Measurements from ENCODE around the gene SND1.
A peak's percentile ranks its signal among the peaks of the same experiment; 100 is the strongest.

Gene SND1

GRCh38 chr7:127844707-127845331 is 192.8 kb downstream of the SND1 start:
- H3K9me3 Mint-ChIP-seq, result no peaks in the 10 kb centered on the region
- DNase-seq (ENCODE audit: low spot score in 2 of 2), result no peak

GRCh38 chr7:127845522-127846214 is 193.7 kb downstream of the SND1 start:
- Mint-ChIP-seq H3K36me3 (peaks cover 76% of the 10 kb centered on the region), H3K4me1 (peaks cover 18% of the 10 kb centered on the region), H3K4me3 (no peak overlapping the region), H3K27ac (no peak overlapping the region), H3K9me3 (no peaks in the 10 kb centered on the region)
- ATAC-seq (no peak), DNase-seq (ENCODE audit: low spot score in 2 of 2) (no peak)

More at GRCh38 chr7:127844707-127845331, 192.8 kb downstream of the SND1 start:
- Mint-ChIP-seq H3K27ac (no peak overlapping the region), H3K4me3 (no peak overlapping the region), H3K36me3 (peaks cover 72% of the 10 kb centered on the region), H3K4me1 (peaks cover 9% of the 10 kb centered on the region)
- ATAC-seq, result no peak

- no peak overlapping the region for H3K4me3 Mint-ChIP-seq
- ATAC-seq, result no peak
- peaks cover 76% of the 10 kb centered on the region for H3K36me3 Mint-ChIP-seq
- no peaks in the 10 kb centered on the region for H3K9me3 Mint-ChIP-seq
- H3K27ac Mint-ChIP-seq, result no peak overlapping the region
- no peak for DNase-seq (ENCODE audit: low spot score in 2 of 2)
- H3K4me1 Mint-ChIP-seq, result peaks cover 27% of the 10 kb centered on the region
Measured at GRCh38 chr7:127847641-127848040, 195.6 kb downstream of the SND1 start.

- ATAC-seq (no peak), DNase-seq (ENCODE audit: low spot score in 2 of 2) (no peak)
- H3K27ac Mint-ChIP-seq, result peak overlapping the region; percentile 17
- H3K36me3 Mint-ChIP-seq, result peaks cover 76% of the 10 kb centered on the region
- no peaks in the 10 kb centered on the region for H3K9me3 Mint-ChIP-seq
- peaks cover 31% of the 10 kb centered on the region for H3K4me1 Mint-ChIP-seq
- no peak overlapping the region for H3K4me3 Mint-ChIP-seq
Measured at GRCh38 chr7:127848241-127848640, 196.2 kb downstream of the SND1 start.

GRCh38 chr7:127850195-127850594 is 198.2 kb downstream of the SND1 start:
- ATAC-seq, result peak; percentile 97
- Mint-ChIP-seq H3K4me3 (peak overlapping the region; percentile 15), H3K9me3 (no peaks in the 10 kb centered on the region), H3K4me1 (peaks cover 33% of the 10 kb centered on the region), H3K36me3 (peaks cover 58% of the 10 kb centered on the region), H3K27ac (peak overlapping the region; percentile 76)
- no peak for DNase-seq (ENCODE audit: low spot score in 2 of 2)

GRCh38 chr7:127854383-127854782 is 202.4 kb downstream of the SND1 start:
- Mint-ChIP-seq H3K36me3 (peaks cover 45% of the 10 kb centered on the region), H3K9me3 (no peaks in the 10 kb centered on the region), H3K27ac (no peak overlapping the region), H3K4me1 (peaks cover 65% of the 10 kb centered on the region), H3K4me3 (no peak overlapping the region)
- no peak for DNase-seq (ENCODE audit: low spot score in 2 of 2)
- ATAC-seq, result no peak

- peaks cover 55% of the 10 kb centered on the region for H3K4me1 Mint-ChIP-seq
- H3K36me3 Mint-ChIP-seq, result peaks cover 37% of the 10 kb centered on the region
- H3K9me3 Mint-ChIP-seq, result no peaks in the 10 kb centered on the region
- no peak overlapping the region for H3K27ac Mint-ChIP-seq
- H3K4me3 Mint-ChIP-seq, result no peak overlapping the region
- DNase-seq (ENCODE audit: low spot score in 2 of 2), result no peak
- no peak for ATAC-seq
Measured at GRCh38 chr7:127857464-127857841, 205.5 kb downstream of the SND1 start.

- no peaks in the 10 kb centered on the region for H3K9me3 Mint-ChIP-seq
- ATAC-seq (no peak), DNase-seq (ENCODE audit: low spot score in 2 of 2) (no peak)
- peaks cover 49% of the 10 kb centered on the region for H3K4me1 Mint-ChIP-seq
- peaks cover 28% of the 10 kb centered on the region for H3K36me3 Mint-ChIP-seq
- H3K4me3 Mint-ChIP-seq, result no peak overlapping the region
- H3K27ac Mint-ChIP-seq, result no peak overlapping the region
Measured at GRCh38 chr7:127858091-127858914, 206.3 kb downstream of the SND1 start.

GRCh38 chr7:127858915-127859189 is 206.9 kb downstream of the SND1 start:
- DNase-seq (ENCODE audit: low spot score in 2 of 2) (no peak), ATAC-seq (no peak)
- Mint-ChIP-seq H3K4me1 (peaks cover 49% of the 10 kb centered on the region), H3K4me3 (no peak overlapping the region), H3K27ac (no peak overlapping the region), H3K36me3 (peaks cover 28% of the 10 kb centered on the region), H3K9me3 (no peaks in the 10 kb centered on the region)

- no peak for DNase-seq (ENCODE audit: low spot score in 2 of 2)
- peaks cover 53% of the 10 kb centered on the region for H3K4me1 Mint-ChIP-seq
- H3K36me3 Mint-ChIP-seq, result peaks cover 31% of the 10 kb centered on the region
- ATAC-seq, result no peak
- H3K9me3 Mint-ChIP-seq, result no peaks in the 10 kb centered on the region
- H3K4me3 Mint-ChIP-seq, result no peak overlapping the region
- H3K27ac Mint-ChIP-seq, result no peak overlapping the region
Measured at GRCh38 chr7:127859330-127859729, 207.3 kb downstream of the SND1 start.

GRCh38 chr7:127862525-127862924 is 210.5 kb downstream of the SND1 start:
- Mint-ChIP-seq H3K27ac (no peak overlapping the region), H3K36me3 (peaks cover 23% of the 10 kb centered on the region)

GRCh38 chr7:127863082-127863481 is 211.1 kb downstream of the SND1 start:
- Mint-ChIP-seq H3K27ac (no peak overlapping the region), H3K36me3 (peaks cover 20% of the 10 kb centered on the region), H3K9me3 (no peaks in the 10 kb centered on the region), H3K4me3 (no peak overlapping the region), H3K4me1 (peaks cover 58% of the 10 kb centered on the region)
- no peak for DNase-seq (ENCODE audit: low spot score in 2 of 2)
- ATAC-seq, result no peak

More at GRCh38 chr7:127862525-127862924, 210.5 kb downstream of the SND1 start:
- ATAC-seq (no peak), DNase-seq (ENCODE audit: low spot score in 2 of 2) (no peak)
- no peak overlapping the region for H3K4me3 Mint-ChIP-seq
- H3K4me1 Mint-ChIP-seq, result peaks cover 63% of the 10 kb centered on the region
- H3K9me3 Mint-ChIP-seq, result no peaks in the 10 kb centered on the region

GRCh38 chr7:127865466-127865865 is 213.5 kb downstream of the SND1 start:
- Mint-ChIP-seq H3K9me3 (no peaks in the 10 kb centered on the region), H3K4me1 (peaks cover 45% of the 10 kb centered on the region), H3K27ac (no peak overlapping the region), H3K36me3 (peaks cover 12% of the 10 kb centered on the region), H3K4me3 (no peak overlapping the region)
- DNase-seq (ENCODE audit: low spot score in 2 of 2) (no peak), ATAC-seq (no peak)

- DNase-seq (ENCODE audit: low spot score in 2 of 2) (no peak), ATAC-seq (no peak)
- Mint-ChIP-seq H3K4me1 (peaks cover 48% of the 10 kb centered on the region), H3K36me3 (peaks cover 5% of the 10 kb centered on the region), H3K9me3 (no peaks in the 10 kb centered on the region), H3K27ac (no peak overlapping the region), H3K4me3 (no peak overlapping the region)
Measured at GRCh38 chr7:127870231-127870907, 218.4 kb downstream of the SND1 start.

GRCh38 chr7:127871226-127871625 is 219.2 kb downstream of the SND1 start:
- H3K27ac Mint-ChIP-seq, result no peak overlapping the region
- DNase-seq (ENCODE audit: low spot score in 2 of 2), result no peak
- H3K36me3 Mint-ChIP-seq, result peaks cover 5% of the 10 kb centered on the region
- ATAC-seq, result no peak
- H3K9me3 Mint-ChIP-seq, result no peaks in the 10 kb centered on the region
- no peak overlapping the region for H3K4me3 Mint-ChIP-seq
- H3K4me1 Mint-ChIP-seq, result peaks cover 41% of the 10 kb centered on the region
